Measurements from ENCODE around the gene CLDN11.

CLDN11 gene

DNA sequence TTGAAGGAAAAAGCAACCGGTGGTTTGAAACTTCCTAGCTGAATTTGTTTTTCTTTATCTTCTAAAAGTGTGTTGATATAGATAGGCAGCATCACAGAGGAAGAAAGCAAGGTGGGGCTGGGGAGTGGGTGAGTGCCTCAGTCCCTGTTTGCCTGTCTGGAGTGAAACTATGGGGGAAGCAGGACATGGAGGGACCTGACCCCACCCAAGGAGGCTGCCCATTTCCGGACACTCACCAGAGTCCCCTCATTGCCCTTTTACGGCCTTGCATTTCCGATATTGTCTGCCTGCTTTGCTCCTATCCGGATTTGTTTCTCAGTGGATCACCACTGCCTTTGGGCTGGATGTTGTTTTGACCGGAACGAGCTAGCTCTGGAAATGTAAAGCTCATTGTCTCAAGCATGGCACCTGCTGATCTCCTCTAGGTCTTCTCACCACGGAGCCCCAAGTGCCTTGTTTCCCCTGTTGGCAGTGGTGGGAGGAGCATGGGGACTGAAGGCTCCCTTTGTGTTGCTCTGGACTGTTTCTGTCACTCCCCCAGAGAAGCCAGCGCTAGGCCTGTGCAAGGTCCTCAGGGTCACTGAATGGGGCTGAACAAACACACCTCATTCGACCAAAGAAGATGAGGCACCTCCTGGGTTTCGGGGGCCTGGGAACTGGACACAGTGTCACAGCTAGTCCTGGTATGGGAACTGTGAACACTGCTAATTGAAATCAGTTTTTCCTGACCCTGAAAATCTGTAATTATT lies 7.0 kb downstream of the CLDN11 start:
- H3K4me1 ChIP-seq (ENCODE audit: control insufficient read depth in 5 of 5, insufficient read depth in 5 of 5, low read length in 5 of 5), result peaks cover 0 to 11% (median 6%) of the 10 kb centered on the region in 5 donors
- H3K9ac ChIP-seq (ENCODE audit: low read length in 5 of 5), result no peak overlapping the region
- H3K9me3 ChIP-seq (ENCODE audit: control insufficient read depth in 5 of 5, low read length in 5 of 5), result no peaks in the 10 kb centered on the region
- peaks cover 0 to 5% (median 0%) of the 10 kb centered on the region in 5 donors for H3K27me3 ChIP-seq (ENCODE audit: control insufficient read depth in 5 of 5, insufficient read depth in 4 of 5, low read length in 5 of 5)
- no peak overlapping the region for H3K27ac ChIP-seq (ENCODE audit: low read depth, low read length)
- no peaks in the 10 kb centered on the region for H3K36me3 ChIP-seq (ENCODE audit: control insufficient read depth in 5 of 5, insufficient read depth in 5 of 5, low read length in 5 of 5)
- H3K4me3 ChIP-seq (ENCODE audit: low read depth in 1 of 5, low read length in 5 of 5), result no peak overlapping the region

DNA sequence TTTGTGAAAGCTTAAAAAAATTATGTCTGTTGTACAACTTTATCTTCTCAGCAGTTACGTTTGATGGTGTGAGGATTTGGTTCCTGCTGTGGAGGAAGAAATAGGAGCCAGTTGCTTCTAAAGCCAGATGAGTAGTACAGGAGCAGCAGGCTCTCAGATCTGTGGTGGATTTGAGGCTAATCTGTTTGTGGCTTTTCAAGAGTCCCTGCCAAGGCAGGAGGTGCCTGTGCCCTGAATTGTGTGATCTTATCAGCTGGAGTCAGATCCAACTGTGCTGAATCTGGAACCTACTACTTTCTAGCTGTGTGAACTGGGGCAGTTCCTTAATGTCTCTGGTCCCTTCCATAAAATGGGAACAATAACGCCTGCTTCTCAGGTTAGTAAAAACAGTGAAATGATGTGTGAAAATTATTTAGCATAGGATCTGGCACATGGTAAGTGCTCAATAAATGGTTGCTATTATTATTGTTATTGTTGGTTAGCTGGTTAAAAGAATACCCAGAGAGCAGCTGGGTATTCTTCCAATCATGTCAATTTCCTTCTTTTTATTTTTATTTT lies 7.7 kb downstream of the CLDN11 start:
- H3K9ac ChIP-seq (ENCODE audit: low read length in 5 of 5), result no peak overlapping the region
- no peaks in the 10 kb centered on the region for H3K9me3 ChIP-seq (ENCODE audit: control insufficient read depth in 5 of 5, low read length in 5 of 5)
- H3K4me1 ChIP-seq (ENCODE audit: control insufficient read depth in 5 of 5, insufficient read depth in 5 of 5, low read length in 5 of 5), result peaks cover 0 to 7% (median 2%) of the 10 kb centered on the region in 5 donors
- H3K4me3 ChIP-seq (ENCODE audit: low read depth in 1 of 5, low read length in 5 of 5), result no peak overlapping the region
- peaks cover 0 to 5% (median 0%) of the 10 kb centered on the region in 5 donors for H3K27me3 ChIP-seq (ENCODE audit: control insufficient read depth in 5 of 5, insufficient read depth in 4 of 5, low read length in 5 of 5)
- no peaks in the 10 kb centered on the region for H3K36me3 ChIP-seq (ENCODE audit: control insufficient read depth in 5 of 5, insufficient read depth in 5 of 5, low read length in 5 of 5)
- no peak overlapping the region for H3K27ac ChIP-seq (ENCODE audit: low read depth, low read length)

DNA sequence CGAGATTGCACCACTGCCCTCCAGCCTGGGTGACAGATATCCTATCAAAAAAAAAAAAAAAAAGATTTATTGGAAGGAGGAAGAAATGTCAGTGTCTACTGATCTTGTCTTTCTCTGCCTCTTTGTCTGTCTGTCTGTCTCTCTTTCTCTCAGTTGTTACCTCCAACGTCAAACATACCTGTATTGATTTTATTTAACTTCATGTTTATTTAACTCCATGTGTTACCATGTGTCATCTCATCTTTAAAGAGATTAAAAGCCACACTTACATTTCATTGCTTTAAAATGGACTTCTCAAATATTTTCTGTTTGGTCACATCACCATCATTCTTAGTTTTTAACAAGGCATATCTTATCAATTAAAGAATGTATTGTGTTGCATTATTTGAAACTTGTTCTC lies 9.4 kb downstream of the CLDN11 start:
- no peak overlapping the region for H3K9ac ChIP-seq (ENCODE audit: low read length in 5 of 5)
- no peaks in the 10 kb centered on the region for H3K4me1 ChIP-seq (ENCODE audit: control insufficient read depth in 5 of 5, insufficient read depth in 5 of 5, low read length in 5 of 5)
- no peak overlapping the region for H3K4me3 ChIP-seq (ENCODE audit: low read depth in 1 of 5, low read length in 5 of 5)
- no peaks in the 10 kb centered on the region for H3K9me3 ChIP-seq (ENCODE audit: control insufficient read depth in 5 of 5, low read length in 5 of 5)
- peaks cover 0 to 5% (median 0%) of the 10 kb centered on the region in 5 donors for H3K27me3 ChIP-seq (ENCODE audit: control insufficient read depth in 5 of 5, insufficient read depth in 4 of 5, low read length in 5 of 5)
- H3K36me3 ChIP-seq (ENCODE audit: control insufficient read depth in 5 of 5, insufficient read depth in 5 of 5, low read length in 5 of 5), result peaks cover 0 to 4% (median 0%) of the 10 kb centered on the region in 5 donors
- no peak overlapping the region for H3K27ac ChIP-seq (ENCODE audit: low read depth, low read length)

DNA sequence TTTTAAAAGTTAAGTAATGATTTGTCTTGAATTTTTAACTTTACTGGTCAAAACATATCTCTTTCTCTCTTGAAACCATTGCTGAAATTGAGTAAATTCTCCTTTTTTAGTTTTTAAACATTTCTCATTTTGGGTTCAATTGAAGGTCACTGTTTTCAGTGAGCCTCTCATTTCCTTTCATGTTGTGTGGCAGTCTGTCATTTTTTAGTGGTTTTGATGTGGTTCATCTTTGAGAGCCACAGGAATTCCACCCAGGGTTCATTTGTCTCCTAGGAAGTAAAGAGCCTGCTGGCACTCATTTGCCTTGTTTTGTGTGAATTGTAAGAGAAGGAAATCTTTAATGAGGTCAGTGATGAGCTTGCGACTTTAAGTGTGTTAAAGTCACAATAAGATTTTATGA lies 10.4 kb downstream of the CLDN11 start:
- no peak overlapping the region for H3K27ac ChIP-seq (ENCODE audit: low read depth, low read length)
- H3K4me1 ChIP-seq (ENCODE audit: control insufficient read depth in 5 of 5, insufficient read depth in 5 of 5, low read length in 5 of 5), result no peaks in the 10 kb centered on the region
- peaks cover 0 to 4% (median 0%) of the 10 kb centered on the region in 5 donors for H3K36me3 ChIP-seq (ENCODE audit: control insufficient read depth in 5 of 5, insufficient read depth in 5 of 5, low read length in 5 of 5)
- no peaks in the 10 kb centered on the region for H3K9me3 ChIP-seq (ENCODE audit: control insufficient read depth in 5 of 5, low read length in 5 of 5)
- H3K27me3 ChIP-seq (ENCODE audit: control insufficient read depth in 5 of 5, insufficient read depth in 4 of 5, low read length in 5 of 5), result peaks cover 0 to 5% (median 0%) of the 10 kb centered on the region in 5 donors
- H3K4me3 ChIP-seq (ENCODE audit: low read depth in 1 of 5, low read length in 5 of 5), result no peak overlapping the region
- no peak overlapping the region for H3K9ac ChIP-seq (ENCODE audit: low read length in 5 of 5)

DNA sequence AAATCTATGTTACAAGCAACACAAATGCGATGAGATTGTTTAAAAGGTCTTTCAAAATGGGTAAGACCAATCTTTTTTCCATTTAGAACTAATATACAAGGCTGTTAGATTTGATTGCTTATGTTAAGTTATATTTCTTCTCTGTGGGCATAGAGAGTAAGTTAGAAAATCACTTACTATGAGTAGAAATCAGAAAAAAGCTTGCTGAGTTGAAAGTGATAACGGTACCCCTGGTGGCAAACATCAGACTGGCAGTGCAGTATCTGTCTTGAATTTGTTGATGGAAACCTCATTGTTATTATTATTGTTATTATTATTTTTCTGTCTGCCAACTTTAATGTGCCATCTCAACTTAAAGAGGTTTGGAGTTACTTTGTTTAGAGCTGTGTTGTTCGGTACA lies 12.4 kb downstream of the CLDN11 start:
- H3K27me3 ChIP-seq (ENCODE audit: control insufficient read depth in 5 of 5, insufficient read depth in 4 of 5, low read length in 5 of 5), result no peaks in the 10 kb centered on the region
- H3K9ac ChIP-seq (ENCODE audit: low read length in 5 of 5), result no peak overlapping the region
- peaks cover 0 to 4% (median 0%) of the 10 kb centered on the region in 5 donors for H3K36me3 ChIP-seq (ENCODE audit: control insufficient read depth in 5 of 5, insufficient read depth in 5 of 5, low read length in 5 of 5)
- H3K4me1 ChIP-seq (ENCODE audit: control insufficient read depth in 5 of 5, insufficient read depth in 5 of 5, low read length in 5 of 5), result no peaks in the 10 kb centered on the region
- H3K27ac ChIP-seq (ENCODE audit: low read depth, low read length), result no peak overlapping the region
- no peaks in the 10 kb centered on the region for H3K9me3 ChIP-seq (ENCODE audit: control insufficient read depth in 5 of 5, low read length in 5 of 5)
- H3K4me3 ChIP-seq (ENCODE audit: low read depth in 1 of 5, low read length in 5 of 5), result no peak overlapping the region

DNA sequence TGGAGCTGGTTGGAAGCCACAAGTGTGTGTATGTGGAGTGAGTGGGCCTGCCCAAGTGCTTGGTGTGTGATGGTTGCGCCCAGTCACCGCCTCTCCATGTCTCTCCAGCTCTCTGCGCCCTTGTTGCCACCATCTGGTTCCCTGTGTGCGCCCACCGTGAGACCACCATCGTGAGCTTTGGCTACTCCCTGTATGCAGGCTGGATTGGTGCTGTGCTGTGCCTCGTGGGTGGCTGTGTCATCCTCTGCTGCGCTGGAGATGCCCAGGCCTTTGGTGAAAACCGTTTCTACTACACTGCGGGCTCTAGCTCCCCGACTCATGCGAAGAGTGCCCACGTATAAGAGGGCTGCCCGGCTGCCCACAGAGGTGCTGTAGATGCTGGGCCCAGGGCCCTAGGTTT lies 13.7 kb downstream of the CLDN11 start:
- Histone ChIP-seq H3K27ac (ENCODE audit: low read depth, low read length) (no peak overlapping the region), H3K4me1 (ENCODE audit: control insufficient read depth in 5 of 5, insufficient read depth in 5 of 5, low read length in 5 of 5) (no peaks in the 10 kb centered on the region), H3K9ac (ENCODE audit: low read length in 5 of 5) (no peak overlapping the region), H3K4me3 (ENCODE audit: low read depth in 1 of 5, low read length in 5 of 5) (no peak overlapping the region), H3K9me3 (ENCODE audit: control insufficient read depth in 5 of 5, low read length in 5 of 5) (no peaks in the 10 kb centered on the region), H3K36me3 (ENCODE audit: control insufficient read depth in 5 of 5, insufficient read depth in 5 of 5, low read length in 5 of 5) (peaks cover 0 to 4% (median 0%) of the 10 kb centered on the region in 5 donors), H3K27me3 (ENCODE audit: control insufficient read depth in 5 of 5, insufficient read depth in 4 of 5, low read length in 5 of 5) (no peaks in the 10 kb centered on the region)

DNA sequence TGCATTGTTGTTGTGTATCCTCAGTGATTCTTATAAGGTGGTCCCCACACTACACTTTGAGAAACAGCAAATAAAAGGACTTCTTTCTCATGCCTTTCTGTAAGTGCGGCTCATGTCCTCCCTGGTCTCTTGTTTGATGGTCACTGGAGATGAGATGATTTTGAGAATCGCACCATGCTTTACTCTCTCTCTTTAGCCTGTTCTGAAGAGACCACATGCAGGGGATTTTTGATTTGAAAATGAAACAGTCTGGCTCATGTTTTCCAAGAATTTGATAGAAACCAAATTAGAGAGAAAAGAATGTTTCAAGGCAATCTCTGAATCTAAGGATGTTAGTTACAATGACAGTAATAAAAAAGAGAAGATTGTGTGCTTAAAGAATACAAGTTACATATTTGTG lies 18.0 kb downstream of the CLDN11 start:
- no peaks in the 10 kb centered on the region for H3K4me1 ChIP-seq (ENCODE audit: control insufficient read depth in 5 of 5, insufficient read depth in 5 of 5, low read length in 5 of 5)
- H3K9me3 ChIP-seq (ENCODE audit: control insufficient read depth in 5 of 5, low read length in 5 of 5), result no peaks in the 10 kb centered on the region
- H3K27me3 ChIP-seq (ENCODE audit: control insufficient read depth in 5 of 5, insufficient read depth in 4 of 5, low read length in 5 of 5), result no peaks in the 10 kb centered on the region
- H3K4me3 ChIP-seq (ENCODE audit: low read depth in 1 of 5, low read length in 5 of 5), result no peak overlapping the region
- no peak overlapping the region for H3K9ac ChIP-seq (ENCODE audit: low read length in 5 of 5)
- H3K36me3 ChIP-seq (ENCODE audit: control insufficient read depth in 5 of 5, insufficient read depth in 5 of 5, low read length in 5 of 5), result peaks cover 0 to 4% (median 0%) of the 10 kb centered on the region in 5 donors
- H3K27ac ChIP-seq (ENCODE audit: low read depth, low read length), result no peak overlapping the region

DNA sequence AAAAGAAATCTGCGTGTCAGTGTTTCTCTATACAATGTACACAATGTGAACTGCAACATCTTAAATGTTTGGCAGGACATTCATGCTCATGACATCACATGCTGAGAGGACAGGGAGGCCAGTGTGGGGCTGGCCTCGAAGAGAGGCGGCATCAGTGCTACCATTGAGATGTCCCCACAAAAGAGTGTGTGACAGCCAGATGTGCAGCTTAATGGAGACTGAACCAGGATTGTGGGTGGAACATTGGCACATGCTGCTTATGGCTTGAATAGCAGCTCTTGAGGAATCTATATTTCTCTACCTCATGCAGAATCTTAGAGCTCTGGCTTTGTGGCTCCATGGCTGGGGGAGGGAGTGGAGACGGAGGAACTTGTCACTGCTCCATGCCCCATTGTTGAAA lies 18.5 kb downstream of the CLDN11 start:
- H3K4me1 ChIP-seq (ENCODE audit: control insufficient read depth in 5 of 5, insufficient read depth in 5 of 5, low read length in 5 of 5), result no peaks in the 10 kb centered on the region
- H3K36me3 ChIP-seq (ENCODE audit: control insufficient read depth in 5 of 5, insufficient read depth in 5 of 5, low read length in 5 of 5), result peaks cover 0 to 4% (median 0%) of the 10 kb centered on the region in 5 donors
- no peak overlapping the region for H3K9ac ChIP-seq (ENCODE audit: low read length in 5 of 5)
- no peaks in the 10 kb centered on the region for H3K9me3 ChIP-seq (ENCODE audit: control insufficient read depth in 5 of 5, low read length in 5 of 5)
- H3K27ac ChIP-seq (ENCODE audit: low read depth, low read length), result no peak overlapping the region
- H3K27me3 ChIP-seq (ENCODE audit: control insufficient read depth in 5 of 5, insufficient read depth in 4 of 5, low read length in 5 of 5), result peaks cover 0 to 4% (median 0%) of the 10 kb centered on the region in 5 donors
- H3K4me3 ChIP-seq (ENCODE audit: low read depth in 1 of 5, low read length in 5 of 5), result no peak overlapping the region

DNA sequence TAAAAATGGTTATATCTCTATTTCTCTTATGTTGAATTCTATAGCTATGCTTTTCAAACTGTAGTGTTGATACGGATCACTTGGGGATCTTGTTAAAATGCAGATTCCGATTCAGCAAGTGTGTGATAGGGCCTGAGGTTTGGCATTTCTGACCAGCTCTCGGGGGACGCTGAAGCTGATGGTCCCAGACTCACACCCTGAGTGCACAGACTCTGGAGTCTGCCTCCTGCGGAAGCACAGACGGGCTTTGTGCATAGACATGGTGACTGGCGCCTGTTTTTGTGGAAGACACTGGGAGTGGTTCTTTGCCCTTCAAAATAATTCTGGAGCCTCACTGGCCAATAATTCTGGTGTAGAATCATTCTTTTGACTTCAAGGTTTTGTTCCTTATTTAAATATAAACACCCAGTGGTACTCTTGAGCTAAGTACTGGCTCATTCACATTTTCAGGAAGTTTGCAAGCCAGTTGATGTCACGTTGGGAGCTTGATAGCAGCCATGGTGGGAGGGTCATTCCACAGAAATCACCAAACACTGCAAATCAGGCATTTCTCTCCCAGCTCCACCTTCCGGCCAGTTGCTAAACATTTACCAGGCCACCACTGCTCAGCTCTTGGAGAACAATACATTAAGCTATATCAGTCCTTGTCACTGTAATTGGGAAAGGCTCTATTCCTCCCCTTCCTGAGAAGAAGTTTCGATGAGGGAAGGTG lies 19.2 kb downstream of the CLDN11 start:
- no peaks in the 10 kb centered on the region for H3K9me3 ChIP-seq (ENCODE audit: control insufficient read depth in 5 of 5, low read length in 5 of 5)
- no peak overlapping the region for H3K27ac ChIP-seq (ENCODE audit: low read depth, low read length)
- H3K9ac ChIP-seq (ENCODE audit: low read length in 5 of 5), result no peak overlapping the region

DNA sequence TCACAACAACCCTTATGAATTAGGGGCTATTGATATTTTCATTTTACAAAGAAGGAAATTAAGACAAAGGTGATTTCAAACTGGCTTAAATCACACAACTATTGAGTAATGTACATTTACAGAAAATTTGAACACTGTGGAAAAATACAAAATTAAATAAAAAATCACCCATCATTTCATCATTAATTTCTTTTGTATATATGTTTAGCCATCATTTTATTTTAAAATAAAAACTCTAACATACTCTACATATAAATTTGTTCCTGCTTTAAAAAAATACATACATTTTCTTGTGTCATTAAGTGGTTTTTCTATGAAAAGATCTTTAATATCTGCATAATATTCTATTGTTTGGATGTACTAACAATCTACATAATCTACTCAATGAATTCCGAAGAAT lies 20.2 kb downstream of the CLDN11 start:
- Histone ChIP-seq H3K4me3 (ENCODE audit: low read depth in 1 of 5, low read length in 5 of 5) (no peak overlapping the region), H3K27ac (ENCODE audit: low read depth, low read length) (no peak overlapping the region), H3K27me3 (ENCODE audit: control insufficient read depth in 5 of 5, insufficient read depth in 4 of 5, low read length in 5 of 5) (peaks cover 0 to 8% (median 0%) of the 10 kb centered on the region in 5 donors), H3K9me3 (ENCODE audit: control insufficient read depth in 5 of 5, low read length in 5 of 5) (no peaks in the 10 kb centered on the region), H3K9ac (ENCODE audit: low read length in 5 of 5) (no peak overlapping the region), H3K4me1 (ENCODE audit: control insufficient read depth in 5 of 5, insufficient read depth in 5 of 5, low read length in 5 of 5) (no peaks in the 10 kb centered on the region), H3K36me3 (ENCODE audit: control insufficient read depth in 5 of 5, insufficient read depth in 5 of 5, low read length in 5 of 5) (peaks cover 0 to 3% (median 0%) of the 10 kb centered on the region in 5 donors)

More for the DNA sequence above, 19.2 kb downstream of the CLDN11 start:
- peaks cover 0 to 3% (median 0%) of the 10 kb centered on the region in 5 donors for H3K36me3 ChIP-seq (ENCODE audit: control insufficient read depth in 5 of 5, insufficient read depth in 5 of 5, low read length in 5 of 5)
- H3K4me1 ChIP-seq (ENCODE audit: control insufficient read depth in 5 of 5, insufficient read depth in 5 of 5, low read length in 5 of 5), result no peaks in the 10 kb centered on the region
- peaks cover 0 to 8% (median 0%) of the 10 kb centered on the region in 5 donors for H3K27me3 ChIP-seq (ENCODE audit: control insufficient read depth in 5 of 5, insufficient read depth in 4 of 5, low read length in 5 of 5)
- H3K4me3 ChIP-seq (ENCODE audit: low read depth in 1 of 5, low read length in 5 of 5), result no peak overlapping the region

Measured in subcutaneous abdominal adipose tissue (tissue), 5 donors.